ENCODE results near the gene PARS2. TPM values are rescaled to one million over a fixed set of nuclear protein-coding genes. Genes with fewer than 3 reads are reported as not detected.

The PARS2 gene
- total RNA-seq, 3 donors from 2014 or later: 6.4 to 8.7 (median 7.2) TPM

GRCh38 chr1:54786778-54787177, 22.5 kb upstream of the PARS2 start:
- no peak overlapping the region for H3K4me3 ChIP-seq
- intact Hi-C loops (cut with DNase I, micrococcal nuclease): no loop called here
- no peak for TF ChIP-seq CTCF (IDR thresholded peaks at IDR 0.05)
- H3K9me3 ChIP-seq: no peaks in the 10 kb centered on the region
- DNase-seq (no peak), ATAC-seq (no peak)
- no peaks in the 10 kb centered on the region for H3K4me1 ChIP-seq (ENCODE audit: low read depth)
- H3K36me3 ChIP-seq (ENCODE audit: low read depth): peaks cover 3% of the 10 kb centered on the region

GRCh38 chr1:54784066-54784465, 19.7 kb upstream of the PARS2 start:
- no peaks in the 10 kb centered on the region for H3K9me3 ChIP-seq
- H3K4me3 ChIP-seq: no peak overlapping the region
- DNase-seq (no peak), ATAC-seq (no peak)
- peaks cover 3% of the 10 kb centered on the region for H3K36me3 ChIP-seq (ENCODE audit: low read depth)
- intact Hi-C loops (cut with DNase I, micrococcal nuclease): no loop called here
- no peaks in the 10 kb centered on the region for H3K4me1 ChIP-seq (ENCODE audit: low read depth)
- no peak for TF ChIP-seq CTCF (IDR thresholded peaks at IDR 0.05)

- intact Hi-C loops (cut with DNase I, micrococcal nuclease): no loop called here
- TF ChIP-seq CTCF (IDR thresholded peaks at IDR 0.05): no peak
- no peak overlapping the region for H3K4me3 ChIP-seq
- no peaks in the 10 kb centered on the region for H3K9me3 ChIP-seq
- no peak for DNase-seq
- ATAC-seq: no peak
- peaks cover under 1% of the 10 kb centered on the region for H3K4me1 ChIP-seq (ENCODE audit: low read depth)
- H3K36me3 ChIP-seq (ENCODE audit: low read depth): peaks cover 3% of the 10 kb centered on the region
These were observed 18.3 kb upstream of the PARS2 start for GRCh38 chr1:54782588-54782987.

GRCh38 chr1:54782156-54782555, 17.8 kb upstream of the PARS2 start:
- no peak for DNase-seq
- peaks cover 5% of the 10 kb centered on the region for H3K4me1 ChIP-seq (ENCODE audit: low read depth)
- intact Hi-C loops (cut with DNase I, micrococcal nuclease): no loop called here
- H3K36me3 ChIP-seq (ENCODE audit: low read depth): peaks cover 3% of the 10 kb centered on the region
- no peak overlapping the region for H3K4me3 ChIP-seq
- no peaks in the 10 kb centered on the region for H3K9me3 ChIP-seq
- TF ChIP-seq CTCF (IDR thresholded peaks at IDR 0.05): no peak
- ATAC-seq: peak; percentile 59

GRCh38 chr1:54781023-54781723, 16.9 kb upstream of the PARS2 start:
- Histone ChIP-seq H3K4me3 (no peak overlapping the region), H3K36me3 (ENCODE audit: low read depth) (peaks cover 3% of the 10 kb centered on the region), H3K4me1 (ENCODE audit: low read depth) (peaks cover 15% of the 10 kb centered on the region), H3K9me3 (no peaks in the 10 kb centered on the region)
- ATAC-seq (no peak), DNase-seq (no peak)
- intact Hi-C loops (cut with DNase I, micrococcal nuclease): no loop called here
- TF ChIP-seq CTCF (IDR thresholded peaks at IDR 0.05): no peak

GRCh38 chr1:54777431-54777830, 13.1 kb upstream of the PARS2 start:
- Histone ChIP-seq H3K36me3 (ENCODE audit: low read depth) (no peaks in the 10 kb centered on the region), H3K4me1 (ENCODE audit: low read depth) (peaks cover 20% of the 10 kb centered on the region), H3K9me3 (no peaks in the 10 kb centered on the region), H3K4me3 (no peak overlapping the region)
- TF ChIP-seq CTCF (IDR thresholded peaks at IDR 0.05): no peak
- intact Hi-C loops (cut with DNase I, micrococcal nuclease): no loop called here
- ATAC-seq (no peak), DNase-seq (no peak)
